D721Med (cell line): Measurements from ENCODE around the gene NAALADL2.

Experiments
- DNase-seq: peaks from one replicate; pipeline ENCODE4 v3.0.0; 2011; ENCODE audit warnings: low spot score; ENCODE audit not compliant: insufficient read length
- FAIRE-seq: peaks from 2 replicates; lab custom pipeline; 2011; peaks lifted over from hg19 to GRCh38; lab: Jason Lieb, UNC
- CTCF ChIP-seq: IDR thresholded peaks from 2 replicates; pipeline ENCODE4 v1.5.1; 2012; ENCODE audit warnings: mild to moderate bottlenecking, control low read depth; ENCODE audit not compliant: insufficient read depth; ENCODE audit errors: missing control alignments

Gene NAALADL2

GRCh38 chr3:175246234-175246633, 387.1 kb downstream of the NAALADL2 start:
- no peak for TF ChIP-seq CTCF
- DNase-seq (no peak), FAIRE-seq (no peak)

GRCh38 chr3:175246766-175247165, 387.6 kb downstream of the NAALADL2 start:
- no peak for TF ChIP-seq CTCF
- DNase-seq, result no peak
- no peak for FAIRE-seq

- no peak for FAIRE-seq
- TF ChIP-seq CTCF, result no peak
- DNase-seq, result no peak
These were observed 388.5 kb downstream of the NAALADL2 start for GRCh38 chr3:175247629-175248028.

GRCh38 chr3:175248832-175249231, 389.7 kb downstream of the NAALADL2 start:
- no peak for TF ChIP-seq CTCF
- FAIRE-seq, result no peak
- DNase-seq, result no peak

GRCh38 chr3:175255698-175256097, 396.6 kb downstream of the NAALADL2 start:
- no peak for TF ChIP-seq CTCF
- DNase-seq (no peak), FAIRE-seq (no peak)

GRCh38 chr3:175257123-175257522, 398.0 kb downstream of the NAALADL2 start:
- DNase-seq, result no peak
- FAIRE-seq, result no peak
- no peak for TF ChIP-seq CTCF

GRCh38 chr3:175258763-175259162, 399.6 kb downstream of the NAALADL2 start:
- no peak for TF ChIP-seq CTCF
- DNase-seq (no peak), FAIRE-seq (no peak)
